Measurements from ENCODE around the gene C12orf57. TPM values are rescaled to one million over a fixed set of nuclear protein-coding genes. Genes with fewer than 3 reads are reported as not detected.

Gene C12orf57
- total RNA-seq, 1 experiment from 2014 or later: 176 TPM

- no peak for TF ChIP-seq CTCF (IDR thresholded peaks at IDR 0.05; ENCODE audit: unreplicated experiment)
- ChIA-PET POLR2A (interaction anchor here (0.6 to 7.0 kb wide), 23 partner anchors 10 to 275 kb away, joined by 3 to 495 read pairs (median 6); partner anchors contain the start of genes ATN1, C12orf57, C1RL and C1S), CTCF (interaction anchor here (0.6 to 6.4 kb wide), 33 partner anchors 9 to 230 kb away, joined by 3 to 160 read pairs (median 3); partner anchors contain the start of genes C12orf57, C1RL, LPCAT3 and MLF2)
- H3K4me3 Mint-ChIP-seq (ENCODE audit: unreplicated experiment): peak overlapping the region; percentile 87
- no peaks in the 10 kb centered on the region for H3K9me3 Mint-ChIP-seq (ENCODE audit: unreplicated experiment)
- H3K4me1 Mint-ChIP-seq (ENCODE audit: insufficient read depth, unreplicated experiment): peaks cover 63% of the 10 kb centered on the region
- no peaks in the 10 kb centered on the region for H3K27me3 Mint-ChIP-seq (ENCODE audit: insufficient read depth, unreplicated experiment)
- DNase-seq (ENCODE audit: unreplicated experiment): no peak
- peaks cover 62% of the 10 kb centered on the region for H3K36me3 Mint-ChIP-seq (ENCODE audit: insufficient read depth, unreplicated experiment)
- intact Hi-C loops (cut with micrococcal nuclease): loop anchor here (1.0 to 5.0 kb wide), 4 partner anchors 20 to 143 kb away; partner anchors contain the start of genes C12orf57 and C1RL
- BruUV-seq (replicated peaks): no TSS peak
- peak overlapping the region; percentile 94 for H3K27ac Mint-ChIP-seq (ENCODE audit: low read depth, unreplicated experiment)
These were observed 20.8 kb downstream of the C12orf57 start for GRCh38 chr12:6964605-6965025.

GRCh38 chr12:6965026-6965661 lies 21.3 kb downstream of the C12orf57 start:
- peak; percentile 92 for DNase-seq (ENCODE audit: unreplicated experiment)
- H3K36me3 Mint-ChIP-seq (ENCODE audit: insufficient read depth, unreplicated experiment): peaks cover 62% of the 10 kb centered on the region
- TF ChIP-seq CTCF (IDR thresholded peaks at IDR 0.05; ENCODE audit: unreplicated experiment): peak; percentile 82
- peaks cover 63% of the 10 kb centered on the region for H3K4me1 Mint-ChIP-seq (ENCODE audit: insufficient read depth, unreplicated experiment)
- peak overlapping the region; percentile 94 for H3K27ac Mint-ChIP-seq (ENCODE audit: low read depth, unreplicated experiment)
- ChIA-PET CTCF (interaction anchor here (0.6 to 6.4 kb wide), 29 partner anchors 8 to 230 kb away, joined by 3 to 160 read pairs (median 3); partner anchors contain the start of genes C12orf57, C1RL, LPCAT3 and MLF2), POLR2A (interaction anchor here (0.6 to 7.0 kb wide), 16 partner anchors 10 to 276 kb away, joined by 3 to 495 read pairs (median 6); partner anchors contain the start of genes ATN1, C12orf57, C1RL and LPCAT3)
- intact Hi-C loops (cut with micrococcal nuclease): loop anchor here (1.0 to 2.0 kb wide), 3 partner anchors 21 to 78 kb away; partner anchors contain the start of gene C12orf57
- no peaks in the 10 kb centered on the region for H3K9me3 Mint-ChIP-seq (ENCODE audit: unreplicated experiment)
- H3K4me3 Mint-ChIP-seq (ENCODE audit: unreplicated experiment): peak overlapping the region; percentile 87
- no TSS peak for BruUV-seq (replicated peaks)
- H3K27me3 Mint-ChIP-seq (ENCODE audit: insufficient read depth, unreplicated experiment): no peaks in the 10 kb centered on the region

- TF ChIP-seq CTCF (IDR thresholded peaks at IDR 0.05; ENCODE audit: unreplicated experiment): no peak
- BruUV-seq (replicated peaks): no TSS peak
- Mint-ChIP-seq H3K4me1 (ENCODE audit: insufficient read depth, unreplicated experiment) (peaks cover 59% of the 10 kb centered on the region), H3K9me3 (ENCODE audit: unreplicated experiment) (no peaks in the 10 kb centered on the region), H3K36me3 (ENCODE audit: insufficient read depth, unreplicated experiment) (peaks cover 64% of the 10 kb centered on the region), H3K27me3 (ENCODE audit: insufficient read depth, unreplicated experiment) (no peaks in the 10 kb centered on the region), H3K4me3 (ENCODE audit: unreplicated experiment) (no peak overlapping the region), H3K27ac (ENCODE audit: low read depth, unreplicated experiment) (no peak overlapping the region)
- CTCF ChIA-PET: interaction anchor here (0.6 to 6.3 kb wide), 9 partner anchors 15 to 320 kb away, joined by 3 to 36 read pairs (median 4); partner anchors contain the start of genes C12orf57, C1RL, PTPN6 and RNU7-1
- POLR2A ChIA-PET: interaction anchor here (0.9 to 7.0 kb wide), 6 partner anchors 21 to 142 kb away, joined by 3 to 495 read pairs (median 28); partner anchors contain the start of genes ATN1, C12orf57, C1RL and LPCAT3
- intact Hi-C loops (cut with micrococcal nuclease): loop anchor here (1.0 to 2.0 kb wide), 3 partner anchors 21 to 77 kb away; partner anchors contain the start of gene C12orf57
- no peak for DNase-seq (ENCODE audit: unreplicated experiment)
These were observed 21.9 kb downstream of the C12orf57 start for GRCh38 chr12:6965714-6966113.

- H3K27me3 Mint-ChIP-seq (ENCODE audit: insufficient read depth, unreplicated experiment): no peaks in the 10 kb centered on the region
- DNase-seq (ENCODE audit: unreplicated experiment): no peak
- TF ChIP-seq CTCF (IDR thresholded peaks at IDR 0.05; ENCODE audit: unreplicated experiment): no peak
- H3K36me3 Mint-ChIP-seq (ENCODE audit: insufficient read depth, unreplicated experiment): peaks cover 70% of the 10 kb centered on the region
- peaks cover 53% of the 10 kb centered on the region for H3K4me1 Mint-ChIP-seq (ENCODE audit: insufficient read depth, unreplicated experiment)
- ChIA-PET POLR2A (interaction anchor here (0.6 to 7.0 kb wide), 7 partner anchors 21 to 131 kb away, joined by 3 to 495 read pairs (median 4); partner anchors contain the start of genes ATN1, C12orf57, CDCA3 and LPCAT3), CTCF (interaction anchor here (0.5 to 6.3 kb wide), 11 partner anchors 21 to 925 kb away, joined by 3 to 36 read pairs (median 4); partner anchors contain the start of genes C12orf57, C1RL, C1S and RNU7-1)
- H3K27ac Mint-ChIP-seq (ENCODE audit: low read depth, unreplicated experiment): no peak overlapping the region
- intact Hi-C loops (cut with micrococcal nuclease): no loop called here
- no peak overlapping the region for H3K4me3 Mint-ChIP-seq (ENCODE audit: unreplicated experiment)
- no peaks in the 10 kb centered on the region for H3K9me3 Mint-ChIP-seq (ENCODE audit: unreplicated experiment)
- no TSS peak for BruUV-seq (replicated peaks)
These were observed 22.5 kb downstream of the C12orf57 start for GRCh38 chr12:6966351-6966750.
